ELR (cell line): ENCODE results near the gene DNAH8.
"Not testable (repeated sequence)": the region's sequence is repeated elsewhere in the genome, so short reads cannot be mapped to it uniquely, and the experiment has no call there.

Experiments used
- DNase-seq: peaks from one replicate; pipeline ENCODE4 v3.0.0-alpha.2; 2015; ENCODE audit warnings: low read depth

DNAH8 gene

GRCh38 chr6:38699702-38700101 is 15.4 kb upstream of the DNAH8 start:
- not testable (repeated sequence) for DNase-seq

DNA sequence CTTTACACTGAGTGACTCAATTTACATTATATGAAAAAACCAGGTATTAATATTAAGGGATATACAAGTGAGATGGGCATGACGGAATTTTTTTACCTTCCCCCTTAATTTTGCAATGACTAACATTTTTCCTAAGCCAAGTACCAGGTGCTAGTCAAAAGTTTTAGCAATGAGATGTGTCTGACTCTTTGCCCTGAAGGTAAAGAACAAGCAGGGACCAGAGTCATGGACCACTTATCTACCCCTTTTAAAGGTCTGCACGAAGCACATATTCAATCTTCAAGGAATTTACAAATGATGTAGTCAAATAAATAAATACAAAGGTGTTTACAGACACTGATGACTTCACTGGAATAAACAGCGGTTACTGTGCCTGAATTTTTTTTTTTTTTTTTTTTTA is 13.6 kb upstream of the DNAH8 start:
- DNase-seq: no peak

DNA sequence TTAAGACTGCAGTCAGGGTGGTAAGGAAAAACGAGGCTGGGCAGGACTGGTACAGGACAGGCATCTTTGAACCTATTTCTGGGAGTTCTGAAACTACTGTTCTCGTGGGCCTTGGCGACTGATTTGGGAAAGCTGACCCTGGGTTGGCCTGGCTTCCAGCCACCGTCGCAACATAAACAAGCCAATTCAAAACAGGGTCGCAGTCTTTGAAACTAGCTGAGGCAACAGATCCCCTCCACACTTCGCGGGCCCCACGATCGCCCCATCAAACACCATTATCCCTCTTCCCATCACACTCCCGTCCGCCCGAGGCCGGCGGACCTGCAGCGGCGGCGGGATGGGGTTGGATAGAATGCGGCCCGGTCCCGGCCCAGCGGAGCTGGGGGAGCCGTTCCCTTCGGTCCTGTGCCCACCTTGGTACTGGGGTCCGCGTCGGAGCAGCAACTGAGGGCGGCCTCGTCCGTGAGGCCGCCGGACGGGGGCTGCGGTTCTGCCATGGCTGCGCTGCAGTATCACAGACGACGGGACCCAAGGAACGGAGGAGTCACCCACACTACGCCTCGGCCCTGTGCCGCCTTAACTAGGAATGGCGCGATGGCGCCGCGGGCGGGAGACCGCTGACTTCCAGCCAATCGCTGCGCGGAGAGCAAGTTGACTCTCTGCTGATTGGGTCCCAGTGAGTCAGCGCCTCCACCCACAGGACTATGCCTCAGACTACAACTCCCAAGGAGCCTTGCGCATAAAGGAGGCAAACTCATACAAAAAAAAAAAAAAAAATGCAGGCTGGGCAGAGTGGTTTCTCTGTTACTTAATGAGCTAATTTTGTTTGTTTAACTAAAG is 12.3 kb upstream of the DNAH8 start, which contains the start of gene GLO1:
GLO1 (minus strand) TSS at position 588 of the 840 bp plus-strand sequence; CDS start at position 497, 91 bp downstream.
- DNase-seq: peak; percentile 99

DNA sequence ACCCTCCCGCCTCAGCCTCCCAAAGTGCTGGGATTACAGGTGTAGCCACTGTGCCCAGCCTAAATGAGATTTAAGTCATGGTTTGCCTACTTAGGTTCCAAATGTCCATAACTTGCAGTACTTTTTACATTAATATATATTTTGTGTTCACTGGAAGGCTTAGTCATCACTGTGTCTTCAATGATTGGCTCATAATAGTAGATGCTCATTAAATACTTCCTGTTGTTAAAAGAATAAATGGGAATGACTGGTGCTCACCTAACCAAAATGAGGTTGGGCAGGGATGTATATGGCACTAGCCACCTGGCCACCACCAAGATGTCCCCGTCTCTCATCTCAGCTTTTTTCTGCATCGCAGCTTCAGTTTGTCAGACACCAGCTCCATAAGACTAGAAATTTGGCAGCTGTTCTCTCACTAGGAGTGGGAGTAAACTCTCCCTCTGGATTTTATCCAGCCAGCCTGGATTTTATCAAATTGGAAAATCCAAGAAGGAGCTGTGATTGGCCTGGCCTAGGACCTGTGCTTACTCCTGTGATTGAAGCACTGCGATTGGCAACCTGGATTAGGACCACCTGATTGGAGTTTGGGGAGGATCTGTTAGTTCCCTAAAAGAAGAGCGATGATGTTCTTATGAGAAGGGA is 11.0 kb upstream of the DNAH8 start:
- DNase-seq: no peak

DNA sequence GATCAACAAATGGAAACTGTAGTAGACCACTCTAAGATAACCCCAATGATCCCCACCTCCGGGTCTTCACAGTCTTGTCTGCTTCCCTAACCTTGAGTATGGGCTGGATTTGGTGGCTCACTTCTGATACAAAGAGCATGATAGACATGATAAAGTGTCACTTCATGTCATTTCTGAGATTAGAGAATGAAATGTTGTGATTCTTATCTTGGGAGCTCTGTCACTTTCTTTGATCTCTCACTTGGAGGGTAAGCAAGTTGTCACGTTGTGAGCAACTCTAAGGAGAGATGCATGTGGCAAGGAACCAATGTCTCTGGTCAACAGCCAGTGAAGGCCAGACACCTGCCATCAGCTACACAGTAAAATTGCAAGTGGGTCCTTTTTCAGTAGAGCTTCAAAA is 9.2 kb upstream of the DNAH8 start:
- no peak for DNase-seq

DNA sequence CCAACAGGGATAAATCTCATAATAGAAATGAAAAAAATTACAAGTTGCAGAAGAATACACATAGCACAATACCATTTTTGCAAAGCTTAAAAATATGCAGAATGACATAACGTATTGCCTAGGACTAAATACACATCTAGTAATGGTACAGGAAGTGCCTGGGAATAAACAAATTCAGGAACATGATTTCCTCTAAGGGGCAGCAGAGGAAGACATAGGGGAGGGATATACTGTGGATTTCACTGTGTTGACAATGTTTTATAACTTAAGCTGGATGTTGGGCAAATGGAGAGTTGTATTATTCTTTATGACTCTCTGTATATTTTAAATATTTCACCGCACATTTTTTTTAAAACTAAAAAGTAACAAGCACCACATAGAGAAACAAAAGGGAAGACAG is 6.6 kb upstream of the DNAH8 start:
- no peak for DNase-seq

DNA sequence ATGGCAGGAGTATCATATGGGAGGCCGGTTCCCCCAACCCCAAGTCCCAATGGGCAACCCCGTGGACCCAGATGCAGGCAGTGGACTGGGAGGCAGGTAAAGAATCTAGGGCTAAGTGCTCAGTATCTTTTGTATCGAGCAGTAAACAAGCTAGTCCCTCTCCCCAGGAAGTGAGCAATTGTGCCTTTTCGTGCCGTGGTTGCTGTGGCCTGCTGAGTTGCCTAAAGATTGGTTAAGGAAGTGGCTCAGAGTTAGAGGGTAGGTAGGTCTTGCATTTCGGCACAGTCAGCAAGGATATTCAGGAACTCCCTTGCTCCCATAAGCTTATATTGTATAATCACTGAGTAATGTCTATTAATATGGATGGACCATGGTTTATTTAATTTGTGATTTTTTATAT is 1.3 kb upstream of the DNAH8 start:
- peak; percentile 47 for DNase-seq

DNA sequence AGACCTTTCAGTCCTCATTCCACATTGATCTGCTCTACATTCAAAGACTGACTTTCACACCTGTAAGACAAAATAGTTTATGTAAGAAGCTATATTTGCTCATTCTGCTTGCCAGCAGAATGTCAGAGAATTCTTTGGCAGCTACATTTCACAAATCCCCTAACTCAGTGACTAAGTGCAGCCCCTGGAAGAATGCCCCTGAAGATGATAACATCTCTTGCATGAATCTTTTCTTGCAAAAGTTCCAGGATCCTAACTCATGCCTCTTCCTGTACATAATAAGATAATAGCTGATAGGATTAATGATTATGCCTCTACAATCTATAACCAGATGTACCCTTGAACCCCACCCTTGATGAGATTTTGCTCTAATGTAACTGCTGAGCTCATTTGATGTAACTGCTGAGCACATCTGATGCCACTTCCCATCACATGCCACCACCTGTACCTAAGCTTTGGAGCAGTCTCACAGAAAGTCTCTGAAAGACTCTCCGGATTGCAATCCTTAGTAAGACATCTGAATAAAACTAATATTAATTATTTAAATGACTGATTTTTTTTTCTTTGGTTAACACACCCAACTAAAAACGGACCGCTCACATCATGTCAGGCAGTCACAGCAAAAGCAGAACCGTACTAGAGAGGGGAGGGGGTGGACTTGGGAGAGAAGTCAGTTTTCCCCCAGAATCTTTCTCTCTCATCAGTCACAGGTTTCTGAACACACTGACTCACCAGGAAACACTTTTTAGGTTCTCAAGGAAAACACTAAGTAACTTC is 684 bp upstream of the DNAH8 start:
- no peak for DNase-seq

DNA sequence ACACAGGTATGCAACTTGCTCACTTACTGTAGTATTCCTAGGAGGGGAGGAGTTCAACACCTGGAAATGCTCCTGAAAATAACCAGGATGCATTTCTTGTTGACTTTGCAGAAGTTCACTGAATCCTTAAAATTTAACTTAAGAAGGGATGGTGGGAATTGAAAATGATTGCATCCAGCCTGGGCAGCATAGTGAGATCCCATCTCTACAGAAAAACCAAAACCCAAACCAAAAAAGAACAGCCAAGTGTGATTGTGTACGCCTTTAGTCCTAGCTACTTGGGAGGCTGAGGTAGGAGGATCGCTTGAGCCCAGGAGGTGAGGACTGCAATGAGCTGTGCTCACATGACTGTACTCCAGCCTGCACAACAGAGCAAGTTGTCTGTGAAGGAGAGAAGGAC is 1.7 kb downstream of the DNAH8 start:
- no peak for DNase-seq

DNA sequence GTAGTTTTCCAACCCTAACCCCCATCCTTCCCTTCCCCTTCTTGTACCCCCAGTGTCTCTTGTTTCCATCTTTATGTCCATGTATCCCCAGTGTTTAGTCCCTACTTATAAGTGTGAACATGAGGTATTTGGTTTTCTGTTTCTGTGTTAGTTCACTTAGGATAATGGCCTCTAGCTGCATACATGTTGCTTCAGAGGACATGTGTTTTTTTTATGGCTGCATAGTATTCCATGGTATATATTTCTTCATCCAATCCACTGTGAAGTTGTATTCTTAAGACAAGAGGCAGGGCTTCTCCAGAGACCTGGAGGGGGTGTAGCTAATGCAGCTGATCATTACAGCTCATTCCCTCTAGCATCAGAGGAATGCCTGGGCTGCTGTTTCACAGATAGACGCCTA is 4.2 kb downstream of the DNAH8 start:
- no peak for DNase-seq

DNA sequence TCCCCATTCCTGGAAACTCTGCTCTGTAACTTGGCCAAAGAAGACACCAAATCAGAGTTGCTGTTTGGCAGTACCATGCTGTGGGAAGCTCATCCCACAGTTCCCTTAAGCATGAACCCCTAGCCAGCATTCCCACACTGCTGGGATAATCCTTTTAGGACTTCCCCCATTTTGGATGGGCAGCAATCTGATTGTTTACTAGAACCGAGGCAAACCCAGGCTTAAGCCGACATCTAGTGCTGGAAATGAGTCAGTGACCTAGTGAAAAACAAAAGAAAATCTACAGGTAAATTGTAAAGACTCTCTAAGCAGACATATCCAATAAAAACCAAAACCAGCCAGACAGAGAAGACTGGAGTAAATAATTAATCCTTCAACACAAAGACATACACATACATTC is 5.2 kb downstream of the DNAH8 start:
- DNase-seq: peak; percentile 36

GRCh38 chr6:38722038-38722437 is 6.9 kb downstream of the DNAH8 start:
- DNase-seq: no peak

- DNase-seq: no peak
These were observed 7.7 kb downstream of the DNAH8 start for GRCh38 chr6:38722727-38723334.

DNA sequence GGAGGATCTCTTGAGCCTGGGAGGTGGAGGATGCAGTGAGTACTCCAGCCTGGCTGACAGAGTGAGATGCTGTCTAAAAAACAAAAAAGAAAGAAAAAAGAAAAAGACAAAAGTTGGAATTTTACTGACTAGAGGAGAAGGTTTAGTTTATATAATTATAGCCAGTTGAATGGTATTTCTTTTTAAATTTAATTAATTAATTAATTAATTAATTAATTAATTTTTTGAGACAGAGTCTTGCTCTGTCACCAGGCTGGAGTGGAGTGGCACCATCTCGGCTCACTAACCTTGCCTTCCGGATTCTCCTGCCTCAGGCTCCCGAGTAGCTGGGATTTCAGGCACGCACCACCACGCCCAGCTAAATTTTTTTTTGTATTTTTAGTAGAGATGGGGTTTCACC is 8.7 kb downstream of the DNAH8 start:
- DNase-seq: no peak

DNA sequence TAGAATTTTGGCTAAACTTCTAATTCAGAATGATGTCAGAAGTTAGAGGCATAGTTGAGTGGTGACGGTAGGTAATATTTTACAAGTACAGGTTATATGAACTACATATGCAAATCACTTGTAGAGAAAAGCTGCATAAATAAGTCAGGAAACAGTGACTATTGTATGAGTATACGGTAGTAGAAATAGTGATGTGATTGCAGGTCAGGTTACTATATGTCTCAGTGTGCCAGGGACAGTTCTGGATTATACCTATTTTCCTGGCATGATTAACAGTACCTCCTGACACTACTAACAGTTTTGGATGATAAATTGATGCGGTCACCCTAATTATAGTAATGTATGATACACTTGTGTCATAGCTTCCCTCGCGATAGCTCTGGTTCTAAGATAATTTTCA is 9.2 kb downstream of the DNAH8 start:
- DNase-seq: no peak

DNA sequence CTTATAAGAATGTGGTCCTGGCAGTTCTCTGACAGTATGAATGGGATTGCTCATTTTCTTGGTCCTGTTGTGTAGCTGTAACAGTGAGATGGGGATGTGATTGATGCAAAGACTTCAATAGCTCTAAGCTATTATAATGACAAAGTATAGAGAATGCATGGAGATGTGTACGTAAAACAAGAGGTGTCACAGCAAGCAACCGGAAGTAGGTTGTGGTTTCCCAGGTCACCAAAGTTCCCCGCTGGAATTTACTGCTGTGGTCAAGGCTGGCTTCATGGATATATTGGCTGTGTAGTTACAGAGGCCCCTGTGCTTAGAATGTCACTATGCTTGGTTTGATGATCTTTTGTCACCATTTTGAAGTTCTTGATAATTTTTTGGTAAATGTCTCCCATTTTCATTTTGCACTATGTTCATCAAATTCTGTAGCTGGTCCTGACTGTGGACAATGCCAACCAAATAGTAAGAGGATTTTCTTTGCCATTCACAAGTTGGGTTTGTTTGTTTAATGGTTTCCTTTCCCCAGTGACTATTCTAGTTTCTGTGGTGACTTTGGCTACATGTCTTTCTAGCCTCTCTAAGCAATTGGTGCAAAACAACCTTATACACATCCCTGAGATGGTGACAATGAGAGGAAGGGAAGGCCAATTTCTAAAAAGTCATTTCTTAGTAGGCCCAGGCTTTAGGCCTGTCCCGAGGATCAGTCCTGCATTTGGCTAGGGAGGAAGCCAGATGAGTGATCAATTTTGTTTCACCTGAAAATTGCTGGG is 10.5 kb downstream of the DNAH8 start:
- peak; percentile 52 for DNase-seq

DNA sequence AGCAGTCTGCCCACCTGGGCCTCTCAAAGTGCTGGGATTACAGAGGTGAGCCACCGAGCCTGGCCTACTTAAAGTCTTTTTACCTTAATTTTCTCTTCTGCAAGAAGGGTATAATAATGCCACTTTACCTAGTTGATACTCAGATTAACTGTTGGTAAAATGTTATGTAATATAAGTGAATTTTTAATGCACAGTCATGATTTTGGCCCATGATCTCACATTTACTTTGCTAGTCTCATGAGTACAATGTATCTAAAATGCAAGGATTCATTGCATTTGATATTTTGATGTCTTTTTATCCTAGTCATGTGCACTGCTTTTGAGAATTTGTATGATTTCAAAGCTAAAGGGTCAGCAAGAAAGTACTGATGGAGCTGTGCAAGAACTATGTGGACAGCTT is 13.1 kb downstream of the DNAH8 start:
- DNase-seq: no peak

DNA sequence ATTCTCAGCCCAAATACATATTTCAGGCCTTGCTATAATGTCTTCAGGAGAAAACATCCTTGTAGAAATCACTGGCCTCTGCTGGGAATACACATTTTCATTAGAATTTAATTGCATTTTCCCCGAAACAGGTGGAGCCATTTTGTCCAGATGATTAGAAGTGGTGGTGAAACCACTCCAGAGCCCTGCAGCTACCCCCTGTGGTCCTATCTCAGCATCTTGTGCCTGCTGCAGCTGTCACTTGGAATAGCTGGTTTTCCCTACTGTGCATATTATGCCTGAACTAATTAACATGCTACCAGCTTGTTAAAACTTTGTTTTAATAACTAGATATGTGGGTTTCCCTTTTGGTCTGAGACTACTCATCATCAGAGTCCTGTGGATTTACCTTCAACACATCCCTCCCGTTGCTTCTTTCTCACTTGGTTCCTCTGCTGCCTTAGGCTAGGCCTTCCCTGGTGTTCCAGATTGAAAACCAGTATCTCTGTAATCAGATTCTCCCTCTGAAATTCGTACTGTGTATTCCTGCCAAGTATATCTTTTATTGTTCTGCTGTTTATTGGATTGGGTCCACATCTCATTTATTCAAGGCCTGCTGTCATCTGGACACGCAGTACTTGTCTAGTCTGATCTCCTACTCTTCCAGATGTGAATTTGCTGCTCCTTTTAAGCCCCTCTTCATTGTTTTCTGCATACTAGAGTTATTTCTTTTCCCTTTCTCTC is 15.2 kb downstream of the DNAH8 start:
- DNase-seq: no peak

DNA sequence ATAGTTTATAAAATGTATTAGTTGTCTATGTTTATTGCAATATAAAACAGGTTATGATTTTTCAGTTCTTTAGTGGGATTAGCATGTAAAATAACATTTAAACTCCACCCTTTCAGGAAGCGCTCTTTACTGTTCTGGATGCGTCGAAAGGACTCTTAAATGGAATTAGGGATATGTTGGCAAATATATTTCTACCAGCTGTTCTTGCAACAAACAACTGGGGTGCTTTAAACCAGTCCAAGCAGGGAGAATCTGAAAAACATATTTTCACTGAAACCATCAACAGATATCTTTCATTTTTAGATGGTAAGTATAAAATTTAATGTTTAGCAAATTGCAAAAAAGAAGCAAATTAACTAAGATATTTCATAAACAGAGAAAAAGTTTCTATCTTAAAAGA is 21.8 kb downstream of the DNAH8 start:
- DNase-seq: no peak

- DNase-seq: no peak
These were observed 23.1 kb downstream of the DNAH8 start for GRCh38 chr6:38738261-38738660.

DNA sequence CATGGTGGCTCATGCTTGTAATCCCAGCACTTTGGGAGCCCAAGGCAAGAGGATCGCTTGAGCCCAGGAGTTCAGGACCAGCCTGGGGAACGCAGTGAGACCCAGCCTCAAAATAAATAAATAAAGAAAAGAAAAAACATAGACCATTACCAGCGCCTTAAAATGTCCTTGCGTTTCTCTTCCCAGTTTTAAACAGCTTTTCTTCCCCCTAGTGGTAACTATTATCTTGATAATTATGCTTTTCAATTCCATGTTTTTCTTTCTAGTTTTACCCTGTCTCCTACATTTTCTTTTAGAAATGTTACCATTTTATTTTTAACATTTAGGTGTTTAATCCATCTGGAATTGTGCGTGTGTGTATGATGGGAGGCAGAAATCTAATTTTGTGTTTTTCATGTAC is 24.4 kb downstream of the DNAH8 start:
- DNase-seq: peak; percentile 22
